K562 (cell line): Measurements from ENCODE around the gene EML1. TPM values are rescaled to one million over a fixed set of nuclear protein-coding genes. Genes with fewer than 3 reads are reported as not detected.

ENCODE experiments used
- ATAC-seq: fragments of 200-7000 bp; cut with Tn5 transposase; 3 replicates; pipeline ENCODE4 v1.9.1; 2020; ENCODE audit warnings: moderate library complexity
- BruUV-seq: library from RNA; stranded (reverse); fragments of 400-500 nt; replicated peaks from 2 replicates; lab custom pipeline; 2021; lab: Mats Ljungman, UMichigan
- CTCF ChIA-PET: fragments of 300-600 bp; formaldehyde crosslinking; extraction: SDS; loops from one replicate; lab custom pipeline; 2021; ENCODE audit warnings: low intra/inter-chr PET ratio; lab: Yijun Ruan, JAX
- POLR2A ChIA-PET: fragments of 300-600, 350-650 bp; sonication (Branson Sonifier 250); formaldehyde crosslinking; extraction: SDS; loops from one replicate; lab custom pipeline; 2021; ENCODE audit warnings: antibody characterized with exemption, inconsistent platforms; lab: Yijun Ruan, JAX
- DNase-seq, 4 experiments: peaks; one replicate each; pipeline versions ENCODE4 v3.0.0 to v3.0.0-alpha.2; 2011 to 2018; ENCODE audit warnings: low spot score in 3 of 4, mixed read lengths in 3 of 4; ENCODE audit errors: extremely low read depth in 1 of 4
- FAIRE-seq: peaks from 2 replicates; lab custom pipeline; 2011; peaks lifted over from hg19 to GRCh38; lab: Jason Lieb, UNC
- H2AFZ ChIP-seq: 2 replicates; pipeline ENCODE4 v1.6.0; 2011; ENCODE audit warnings: low read depth, low read length, control low read depth, inconsistent platforms
- H3K27ac ChIP-seq: fragments of 200-600 bp; 3 replicates; pipeline ENCODE4 v1.8.0; 2011; ENCODE audit warnings: low read depth, mild to moderate bottlenecking, control low read depth, inconsistent platforms, low read length, moderate library complexity, mixed read lengths; ENCODE audit errors: extremely low read depth
- H3K27me3 ChIP-seq, 2 experiments: fragments of 300-600 bp in 1 of 2; 2 replicates in 1 of 2; 3 replicates in 1 of 2; pipeline versions ENCODE4 v1.6.0 to v1.8.0; 2011; ENCODE audit warnings: inconsistent platforms in 2 of 2, low read length in 2 of 2, mild to moderate bottlenecking in 1 of 2, mixed read lengths in 1 of 2, moderate library complexity in 1 of 2; ENCODE audit not compliant: control insufficient read depth in 2 of 2, insufficient read depth in 2 of 2
- H3K36me3 ChIP-seq: fragments of 300-600 bp; 3 replicates; pipeline ENCODE4 v1.8.0; 2011; ENCODE audit warnings: mild to moderate bottlenecking, low read length, inconsistent platforms; ENCODE audit not compliant: control insufficient read depth, insufficient read depth
- H3K4me1 ChIP-seq, 2 experiments: fragments of 200-600 bp in 1 of 2; replicated peaks in 1 of 2; 2 replicates in 1 of 2; 3 replicates in 1 of 2; pipeline versions ENCODE4 v1.5.1 to v1.8.0; 2011; ENCODE audit warnings: inconsistent platforms in 2 of 2, low read length in 2 of 2, mild to moderate bottlenecking in 1 of 2, mixed read lengths in 1 of 2, moderate library complexity in 1 of 2; ENCODE audit not compliant: control insufficient read depth in 2 of 2, insufficient read depth in 2 of 2
- H3K4me2 ChIP-seq: 2 replicates; pipeline ENCODE4 v1.6.1; 2011; ENCODE audit warnings: low read length, control low read depth, inconsistent platforms, mixed read lengths; ENCODE audit not compliant: insufficient read depth
- H3K4me3 ChIP-seq: fragments of 200-600 bp; sonication (generic), shearing (Covaris generic); 2 replicates; pipeline ENCODE4 v1.5.1; 2016; ENCODE audit warnings: control low read depth, inconsistent platforms
- H3K79me2 ChIP-seq: fragments of 200-600 bp; 3 replicates; pipeline ENCODE4 v1.8.0; 2011; ENCODE audit warnings: low read length, inconsistent platforms; ENCODE audit not compliant: control insufficient read depth, insufficient read depth
- H3K9ac ChIP-seq, 2 experiments: 2 replicates each; pipeline versions ENCODE4 v1.6.0 to v1.6.1; 2011; ENCODE audit warnings: low read depth in 2 of 2, low read length in 2 of 2, control low read depth in 1 of 2, inconsistent platforms in 1 of 2, mild to moderate bottlenecking in 1 of 2, mixed read lengths in 1 of 2; ENCODE audit not compliant: insufficient read depth in 1 of 2
- H3K9me1 ChIP-seq: one replicate; pipeline ENCODE4 v1.6.0; 2011; ENCODE audit warnings: inconsistent platforms, mild to moderate bottlenecking, low read length, moderate library complexity; ENCODE audit not compliant: control insufficient read depth, insufficient read depth
- H3K9me3 ChIP-seq: replicated peaks from 2 replicates; pipeline ENCODE4 v1.5.1; 2011; ENCODE audit warnings: low read depth, low read length, inconsistent platforms; ENCODE audit not compliant: control insufficient read depth, insufficient read depth
- H4K20me1 ChIP-seq: replicated peaks from 2 replicates; pipeline ENCODE4 v1.6.1; 2011; ENCODE audit warnings: low read length, inconsistent platforms, mixed read lengths; ENCODE audit not compliant: control insufficient read depth, insufficient read depth
- HMG20B ChIP-seq: fragments of 250-450 bp; sonication (Bioruptor Pico); IDR thresholded peaks from 2 replicates; pipeline ENCODE4 v1.5.0; 2021; ENCODE audit warnings: mild to moderate bottlenecking
- WGBS: fragments of 100-300 bp; shearing (Covaris generic); methylation state at CpG from one replicate; pipeline ENCODE4 v1.1.6; 2016; ENCODE audit warnings: low coverage, mixed read lengths; ENCODE audit not compliant: insufficient coverage; ENCODE audit errors: missing lambda C conversion rate; 5-methylcytosine and 5-hydroxymethylcytosine counted together
- in situ Hi-C: fragments of 300-500 bp; cut with MboI; formaldehyde crosslinking; loops from 4 replicates; pipeline ENCODE4 v1.15.0; 2018; ENCODE audit warnings: inconsistent platforms, mixed read lengths
- intact Hi-C: fragments of 100-400 bp; cut with micrococcal nuclease; formaldehyde crosslinking; loops from 2 replicates; pipeline ENCODE4 v1.14.2; 2022
- polyA plus RNA-seq, 8 experiments: library from polyadenylated mRNA; depleted of rRNA in 4 of 8; stranded (reverse) in 5 of 8; unstranded in 3 of 8; fragments of >200 nt; fragmentation: Nextera tagmentation in 2 of 8; fragmentation: Illumina TruSeq in 1 of 8; extraction: Ambion mirVana in 2 of 8; extraction: Trizol in 1 of 8; gene quantifications; 2 replicates each; pipeline versions ENCODE4 v1.2.1 to v1.2.3, GENCODE V29; 2011 to 2014; ENCODE audit warnings: inconsistent platforms in 1 of 8, missing spikeins in 1 of 8
- total RNA-seq, 7 experiments: library from RNA; depleted of rRNA in 6 of 7; stranded (reverse); fragments of >200 nt in 6 of 7; fragmentation: Illumina TruSeq in 2 of 7; extraction: Trizol in 2 of 7; gene quantifications; 2 replicates each; pipeline versions ENCODE4 v1.2.1 to v1.2.3, GENCODE V29; 2011 to 2021; ENCODE audit warnings: low replicate concordance in 1 of 7
- TF ChIP-seq, protein P1 (sequence below): fragments of 450-650 bp; IDR thresholded peaks from one replicate; pipeline ENCODE4 v1.6.1; 2018; ENCODE audit warnings: mild to moderate bottlenecking, moderate library complexity; ENCODE audit not compliant: partially characterized antibody
- TF ChIP-seq, protein P2 (sequence below): sonication (generic); formaldehyde crosslinking; IDR thresholded peaks from 2 replicates; pipeline ENCODE4 v1.8.1; 2023; ENCODE audit warnings: mild to moderate bottlenecking, missing genetic modification reagents
- TF ChIP-seq, protein P3 (sequence below): fragments of 250-450 bp; sonication (Bioruptor Pico); IDR thresholded peaks from 2 replicates; pipeline ENCODE4 v1.9.0; 2021; ENCODE audit warnings: mild to moderate bottlenecking, inconsistent platforms

The EML1 gene
- total and polyA plus RNA-seq, 9 of the 15 experiments (the other 6 are each of a cell fraction or from before 2014, with no cell fraction given), result 0.01 to 0.35 (median 0.07) TPM; not detected in 2

DNA sequence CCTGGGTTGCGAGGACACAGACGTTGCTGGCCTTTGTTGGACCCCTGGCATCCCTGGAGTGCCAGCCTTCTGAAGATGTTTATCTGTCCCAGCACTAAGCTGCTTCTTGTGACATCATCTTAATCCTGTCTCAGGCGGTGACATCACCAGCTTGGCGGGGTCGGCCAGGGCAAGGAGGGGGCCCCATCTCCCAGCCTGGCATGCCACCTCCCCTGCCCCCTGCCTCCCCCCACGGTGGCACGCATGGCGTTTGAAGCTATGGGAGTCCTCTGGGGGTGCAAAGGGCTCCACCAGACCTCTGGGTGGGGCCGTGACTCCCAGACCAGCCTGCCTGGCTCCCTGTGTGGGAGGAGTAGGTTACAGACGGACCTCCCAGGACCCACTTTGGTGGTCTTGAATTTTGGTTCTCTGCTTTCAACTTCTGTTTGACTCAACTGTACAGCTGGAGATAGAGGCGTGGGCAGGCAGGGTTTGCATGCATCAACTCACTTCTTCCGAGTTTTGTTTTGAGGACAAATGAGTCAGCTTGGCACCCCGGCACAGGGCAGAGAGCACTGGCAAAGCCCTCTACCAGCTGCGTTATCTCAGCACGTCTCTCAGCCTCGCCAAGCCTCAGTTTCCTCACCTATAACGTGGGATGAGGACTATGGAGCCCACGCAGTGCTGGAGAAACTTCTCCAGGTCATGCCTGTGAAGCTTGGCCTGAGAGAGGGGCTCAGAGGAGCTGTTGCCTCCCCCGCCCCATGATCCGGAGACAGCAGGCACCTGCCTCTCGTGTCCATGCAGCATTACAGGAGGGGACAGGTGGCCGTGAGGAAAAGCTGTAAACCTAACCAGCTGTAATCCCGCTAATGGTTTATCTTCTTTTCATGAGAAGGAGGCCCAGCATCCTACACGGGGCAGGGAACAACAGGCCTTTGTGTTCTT, 38.8 kb upstream of the EML1 start (continued):
- TF ChIP-seq, protein P1, sequence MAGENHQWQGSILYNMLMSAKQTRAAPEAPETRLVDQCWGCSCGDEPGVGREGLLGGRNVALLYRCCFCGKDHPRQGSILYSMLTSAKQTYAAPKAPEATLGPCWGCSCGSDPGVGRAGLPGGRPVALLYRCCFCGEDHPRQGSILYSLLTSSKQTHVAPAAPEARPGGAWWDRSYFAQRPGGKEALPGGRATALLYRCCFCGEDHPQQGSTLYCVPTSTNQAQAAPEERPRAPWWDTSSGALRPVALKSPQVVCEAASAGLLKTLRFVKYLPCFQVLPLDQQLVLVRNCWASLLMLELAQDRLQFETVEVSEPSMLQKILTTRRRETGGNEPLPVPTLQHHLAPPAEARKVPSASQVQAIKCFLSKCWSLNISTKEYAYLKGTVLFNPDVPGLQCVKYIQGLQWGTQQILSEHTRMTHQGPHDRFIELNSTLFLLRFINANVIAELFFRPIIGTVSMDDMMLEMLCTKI, result no peak
- TF ChIP-seq, protein P2, sequence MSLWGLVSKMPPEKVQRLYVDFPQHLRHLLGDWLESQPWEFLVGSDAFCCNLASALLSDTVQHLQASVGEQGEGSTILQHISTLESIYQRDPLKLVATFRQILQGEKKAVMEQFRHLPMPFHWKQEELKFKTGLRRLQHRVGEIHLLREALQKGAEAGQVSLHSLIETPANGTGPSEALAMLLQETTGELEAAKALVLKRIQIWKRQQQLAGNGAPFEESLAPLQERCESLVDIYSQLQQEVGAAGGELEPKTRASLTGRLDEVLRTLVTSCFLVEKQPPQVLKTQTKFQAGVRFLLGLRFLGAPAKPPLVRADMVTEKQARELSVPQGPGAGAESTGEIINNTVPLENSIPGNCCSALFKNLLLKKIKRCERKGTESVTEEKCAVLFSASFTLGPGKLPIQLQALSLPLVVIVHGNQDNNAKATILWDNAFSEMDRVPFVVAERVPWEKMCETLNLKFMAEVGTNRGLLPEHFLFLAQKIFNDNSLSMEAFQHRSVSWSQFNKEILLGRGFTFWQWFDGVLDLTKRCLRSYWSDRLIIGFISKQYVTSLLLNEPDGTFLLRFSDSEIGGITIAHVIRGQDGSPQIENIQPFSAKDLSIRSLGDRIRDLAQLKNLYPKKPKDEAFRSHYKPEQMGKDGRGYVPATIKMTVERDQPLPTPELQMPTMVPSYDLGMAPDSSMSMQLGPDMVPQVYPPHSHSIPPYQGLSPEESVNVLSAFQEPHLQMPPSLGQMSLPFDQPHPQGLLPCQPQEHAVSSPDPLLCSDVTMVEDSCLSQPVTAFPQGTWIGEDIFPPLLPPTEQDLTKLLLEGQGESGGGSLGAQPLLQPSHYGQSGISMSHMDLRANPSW (CRISPR knock-in tag), result no peak

DNA sequence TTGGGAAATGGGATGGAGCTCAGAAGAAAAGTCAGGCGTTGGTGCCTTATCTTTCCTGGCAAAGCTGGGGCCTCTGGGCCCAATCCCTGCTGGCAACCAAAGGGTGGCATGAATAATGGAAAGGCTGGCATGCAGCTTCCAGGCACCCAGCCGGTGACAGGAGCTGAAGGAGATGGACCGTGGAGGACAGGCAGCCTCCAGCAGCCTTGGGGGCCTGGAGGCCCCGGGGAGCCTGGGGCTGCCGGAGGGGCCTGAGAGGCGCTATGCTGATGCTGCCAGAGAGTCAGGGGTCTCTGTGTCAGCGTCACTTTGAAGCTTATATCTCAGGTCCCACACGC, 38.2 kb upstream of the EML1 start:
- DNase-seq (no peak), ATAC-seq (no peak), FAIRE-seq (no peak)
- 5% methylated on average over 5 of the region's 8 CpGs for WGBS
- H3K4me1 ChIP-seq, result no peaks in the 10 kb centered on the region; a peak in 1 of 5 replicates
- no peaks in the 10 kb centered on the region for H3K79me2 ChIP-seq
- no peak overlapping the region for H2AFZ ChIP-seq
- H3K9ac ChIP-seq, result no peak overlapping the region
- no peaks in the 10 kb centered on the region for H3K9me1 ChIP-seq
- TF ChIP-seq, protein P3, sequence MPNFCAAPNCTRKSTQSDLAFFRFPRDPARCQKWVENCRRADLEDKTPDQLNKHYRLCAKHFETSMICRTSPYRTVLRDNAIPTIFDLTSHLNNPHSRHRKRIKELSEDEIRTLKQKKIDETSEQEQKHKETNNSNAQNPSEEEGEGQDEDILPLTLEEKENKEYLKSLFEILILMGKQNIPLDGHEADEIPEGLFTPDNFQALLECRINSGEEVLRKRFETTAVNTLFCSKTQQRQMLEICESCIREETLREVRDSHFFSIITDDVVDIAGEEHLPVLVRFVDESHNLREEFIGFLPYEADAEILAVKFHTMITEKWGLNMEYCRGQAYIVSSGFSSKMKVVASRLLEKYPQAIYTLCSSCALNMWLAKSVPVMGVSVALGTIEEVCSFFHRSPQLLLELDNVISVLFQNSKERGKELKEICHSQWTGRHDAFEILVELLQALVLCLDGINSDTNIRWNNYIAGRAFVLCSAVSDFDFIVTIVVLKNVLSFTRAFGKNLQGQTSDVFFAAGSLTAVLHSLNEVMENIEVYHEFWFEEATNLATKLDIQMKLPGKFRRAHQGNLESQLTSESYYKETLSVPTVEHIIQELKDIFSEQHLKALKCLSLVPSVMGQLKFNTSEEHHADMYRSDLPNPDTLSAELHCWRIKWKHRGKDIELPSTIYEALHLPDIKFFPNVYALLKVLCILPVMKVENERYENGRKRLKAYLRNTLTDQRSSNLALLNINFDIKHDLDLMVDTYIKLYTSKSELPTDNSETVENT (CRISPR knock-in tag), result no peak
- TF ChIP-seq HMG20B (CRISPR knock-in tag), result no peak
- no peak overlapping the region for H3K4me2 ChIP-seq
- intact Hi-C loops (no loop called here), in situ Hi-C loops (no loop called here)
- POLR2A ChIA-PET, result interaction anchor here (1.0 to 1.3 kb wide), 2 partner anchors 13 to 16 kb away, joined by 3 to 4 read pairs; no protein-coding TSS in a partner anchor
- H3K9me3 ChIP-seq, result no peaks in the 10 kb centered on the region
- CTCF ChIA-PET, result no interaction called here
- no peak overlapping the region for H3K27ac ChIP-seq
- H4K20me1 ChIP-seq, result no peaks in the 10 kb centered on the region; the same call in 1 of the 2 replicates
- no TSS peak for BruUV-seq
- H3K27me3 ChIP-seq, result peaks cover 3 to 83% of the 10 kb centered on the region in 2 experiments; a peak in 4 of 5 replicates
- H3K36me3 ChIP-seq, result no peaks in the 10 kb centered on the region
- no peak overlapping the region for H3K4me3 ChIP-seq
